AG09319 (cell line): ENCODE measurements around the gene CUBN.

Experiments
- DNase-seq: peaks from one replicate; pipeline ENCODE4 v3.0.0-alpha.2; 2010; ENCODE audit warnings: low read depth; ENCODE audit errors: extremely low read depth
- TF ChIP-seq, protein P1 (sequence below): IDR thresholded peaks from 2 replicates; pipeline ENCODE4 v1.5.1; 2011; ENCODE audit warnings: low read depth, mild to moderate bottlenecking, inconsistent platforms, low read length, moderate library complexity

CUBN gene

DNA sequence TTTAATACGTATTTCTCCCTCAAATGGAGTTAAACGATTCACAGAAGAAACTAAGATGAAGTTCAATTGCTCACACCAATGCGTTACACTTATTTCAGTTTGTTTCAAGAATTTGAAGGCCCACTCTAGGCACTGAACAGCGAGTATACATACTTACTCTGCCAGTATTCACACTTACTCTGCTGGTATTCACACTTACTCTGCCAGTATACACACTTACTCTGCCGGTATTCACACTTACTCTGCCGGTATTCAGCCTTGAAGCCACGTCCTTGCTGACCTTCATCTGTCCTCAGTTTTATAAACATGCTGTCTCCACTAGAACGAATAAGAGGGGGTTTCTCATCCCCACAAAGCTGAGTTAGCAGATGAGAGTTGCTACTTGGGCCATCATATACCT lies 86.0 kb downstream of the CUBN start:
- TF ChIP-seq, protein P1, sequence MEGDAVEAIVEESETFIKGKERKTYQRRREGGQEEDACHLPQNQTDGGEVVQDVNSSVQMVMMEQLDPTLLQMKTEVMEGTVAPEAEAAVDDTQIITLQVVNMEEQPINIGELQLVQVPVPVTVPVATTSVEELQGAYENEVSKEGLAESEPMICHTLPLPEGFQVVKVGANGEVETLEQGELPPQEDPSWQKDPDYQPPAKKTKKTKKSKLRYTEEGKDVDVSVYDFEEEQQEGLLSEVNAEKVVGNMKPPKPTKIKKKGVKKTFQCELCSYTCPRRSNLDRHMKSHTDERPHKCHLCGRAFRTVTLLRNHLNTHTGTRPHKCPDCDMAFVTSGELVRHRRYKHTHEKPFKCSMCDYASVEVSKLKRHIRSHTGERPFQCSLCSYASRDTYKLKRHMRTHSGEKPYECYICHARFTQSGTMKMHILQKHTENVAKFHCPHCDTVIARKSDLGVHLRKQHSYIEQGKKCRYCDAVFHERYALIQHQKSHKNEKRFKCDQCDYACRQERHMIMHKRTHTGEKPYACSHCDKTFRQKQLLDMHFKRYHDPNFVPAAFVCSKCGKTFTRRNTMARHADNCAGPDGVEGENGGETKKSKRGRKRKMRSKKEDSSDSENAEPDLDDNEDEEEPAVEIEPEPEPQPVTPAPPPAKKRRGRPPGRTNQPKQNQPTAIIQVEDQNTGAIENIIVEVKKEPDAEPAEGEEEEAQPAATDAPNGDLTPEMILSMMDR = no peak
- no peak for DNase-seq

DNA sequence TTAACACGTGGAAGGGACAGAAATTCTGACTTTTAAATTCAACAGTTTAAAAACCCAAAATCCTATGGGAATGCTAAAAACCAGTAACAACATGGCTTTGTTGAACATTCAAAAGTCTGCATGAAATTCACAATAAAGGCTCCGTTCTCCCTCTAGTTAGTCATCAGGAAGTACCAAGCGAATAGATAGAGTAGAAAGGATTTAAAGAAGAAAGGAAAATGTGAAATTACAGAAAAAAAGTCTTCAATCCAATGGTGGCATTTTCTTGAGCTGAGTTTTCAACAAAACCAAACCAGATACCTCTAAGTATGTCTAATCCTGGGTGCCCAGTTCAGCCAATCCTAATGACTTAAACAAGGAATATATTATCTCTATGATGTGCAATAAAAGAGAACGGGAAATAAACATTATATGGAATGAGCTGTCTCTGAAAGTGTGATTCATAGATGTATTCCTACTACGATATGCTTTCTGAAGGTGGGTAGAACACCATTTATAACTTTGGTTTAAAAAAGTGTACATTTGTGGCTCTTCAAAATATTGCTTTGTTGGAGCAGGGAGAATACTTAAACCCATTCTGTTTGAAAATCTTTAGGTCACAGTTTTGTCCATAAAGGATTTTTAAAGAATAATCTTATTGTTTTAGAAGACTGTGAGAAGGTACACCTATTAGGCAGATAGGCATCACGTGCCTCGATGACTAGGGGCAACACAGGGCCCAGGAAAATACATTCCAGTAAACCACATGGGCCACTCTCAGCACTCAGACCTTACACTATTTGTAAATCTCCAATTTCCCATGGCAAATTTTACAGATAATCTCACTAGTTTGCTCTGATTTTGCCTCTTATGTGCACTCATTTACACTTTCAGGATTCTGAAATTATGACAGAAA lies 87.7 kb downstream of the CUBN start:
- no peak for DNase-seq
- TF ChIP-seq, protein P1 = no peak

DNA sequence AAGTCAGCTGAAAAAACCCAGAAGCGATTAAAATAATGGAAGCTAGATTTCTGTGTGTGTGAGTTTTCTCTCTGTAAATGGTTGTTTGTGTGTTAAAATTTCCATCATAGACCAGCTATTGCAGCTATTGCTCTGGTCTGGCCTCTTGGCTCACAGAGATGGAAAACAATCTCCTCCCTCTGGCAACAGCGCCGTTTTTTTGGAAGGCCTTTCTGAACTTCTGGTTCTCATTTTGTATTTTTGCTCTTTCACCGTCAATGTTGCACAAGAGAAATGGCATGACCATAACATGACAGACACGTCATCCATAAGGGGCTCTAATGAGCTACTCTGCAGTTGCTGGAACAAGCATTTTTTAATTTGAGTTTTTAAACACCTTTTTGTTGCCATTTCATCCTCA lies 91.0 kb downstream of the CUBN start:
- peak; percentile 93 for DNase-seq
- TF ChIP-seq, protein P1 = no peak

DNA sequence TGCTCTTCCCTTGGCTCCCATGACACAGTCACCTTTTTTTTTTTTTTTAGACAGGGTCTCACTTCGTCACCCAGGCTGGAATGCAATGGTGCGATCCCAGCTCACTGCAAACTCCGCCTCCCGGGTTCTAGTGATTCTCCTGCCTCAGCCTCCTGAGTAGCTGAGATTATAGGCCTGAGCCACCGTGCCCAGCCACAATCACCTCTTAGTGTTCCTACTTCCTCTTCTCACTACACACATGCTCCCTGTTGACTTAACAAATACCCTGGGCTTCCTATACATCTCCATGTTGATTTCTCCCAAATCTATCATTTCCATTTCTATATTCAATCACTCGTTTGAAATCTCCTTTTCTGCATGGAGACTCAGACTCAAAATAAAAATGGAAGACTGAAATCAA lies 91.7 kb downstream of the CUBN start:
- no peak for DNase-seq
- TF ChIP-seq, protein P1 = no peak

GRCh38 chr10:17035446-17035845 lies 94.2 kb downstream of the CUBN start:
- TF ChIP-seq, protein P1 = no peak
- DNase-seq = no peak

DNA sequence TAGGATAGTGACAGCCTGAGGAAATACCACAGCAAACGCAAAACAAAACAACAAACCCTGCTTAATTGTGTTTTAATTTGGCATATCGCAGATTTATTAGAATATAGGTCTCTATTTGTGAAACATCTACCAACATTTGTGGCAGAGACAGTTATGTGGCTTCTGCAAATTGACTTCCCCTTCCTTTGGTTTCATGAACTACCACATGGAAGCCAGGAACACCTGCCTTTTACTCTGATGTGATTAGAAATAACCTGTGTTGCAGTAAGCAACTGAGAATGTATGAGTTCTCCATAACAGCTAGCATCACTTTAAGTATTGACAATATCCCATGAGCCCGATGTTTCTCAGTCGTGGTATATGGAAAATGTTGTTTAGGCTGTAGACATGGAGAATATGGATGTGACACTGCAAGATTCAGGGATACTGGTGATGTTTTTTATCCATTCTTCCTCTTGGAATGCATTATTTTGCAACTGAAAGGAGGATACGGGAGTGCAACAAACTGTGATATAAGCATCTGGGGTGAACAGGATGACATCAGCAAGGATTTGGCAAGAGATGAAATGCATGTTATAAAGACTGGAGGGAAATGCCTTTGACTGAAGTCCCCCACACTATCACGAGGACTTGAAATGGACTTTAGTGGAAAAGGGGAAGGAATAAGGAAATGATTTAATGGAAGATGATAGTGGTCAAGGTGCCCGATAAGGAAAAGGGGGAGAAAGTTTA lies 95.9 kb downstream of the CUBN start:
- DNase-seq = no peak

More for the DNA sequence above, 95.9 kb downstream of the CUBN start:
- TF ChIP-seq, protein P1 = no peak
